Activated CD4-positive, alpha-beta T cell treated with anti-CD3 and anti-CD28 coated beads, Interleukin-2, Interleukin-6, amounts not matched to agents 100 ng/mL and 50 ng/mL, durations not matched to agents 16 hours and 8 hours (primary cell): ENCODE results near the gene FAM20C.

Experiments used
- DNase-seq: peaks from one replicate; pipeline ENCODE4 v3.0.0-alpha.2; 2020

The FAM20C gene

GRCh38 chr7:159370-160270 lies 32.8 kb upstream of the FAM20C start:
- no peak for DNase-seq

GRCh38 chr7:160958-161725 lies 31.2 kb upstream of the FAM20C start:
- no peak for DNase-seq

GRCh38 chr7:162632-163297 lies 29.6 kb upstream of the FAM20C start:
- no peak for DNase-seq

- no peak for DNase-seq
Observed at GRCh38 chr7:163298-163695, 29.1 kb upstream of the FAM20C start.

GRCh38 chr7:163971-164881 lies 28.1 kb upstream of the FAM20C start:
- DNase-seq: no peak

- no peak for DNase-seq
Observed at GRCh38 chr7:164882-165660, 27.3 kb upstream of the FAM20C start.

GRCh38 chr7:165661-166337 lies 26.6 kb upstream of the FAM20C start:
- DNase-seq: no peak

- DNase-seq: no peak
Observed at GRCh38 chr7:166338-167060, 25.9 kb upstream of the FAM20C start.

- DNase-seq: no peak
Observed at GRCh38 chr7:167090-167855, 25.1 kb upstream of the FAM20C start.

GRCh38 chr7:167976-168791 lies 24.2 kb upstream of the FAM20C start:
- DNase-seq: no peak

- DNase-seq: no peak
Observed at GRCh38 chr7:169276-170172, 22.8 kb upstream of the FAM20C start.

- no peak for DNase-seq
Observed at GRCh38 chr7:170551-171363, 21.6 kb upstream of the FAM20C start.

GRCh38 chr7:171364-171904 lies 20.9 kb upstream of the FAM20C start:
- DNase-seq: no peak

- DNase-seq: no peak
Observed at GRCh38 chr7:171912-172515, 20.4 kb upstream of the FAM20C start.

GRCh38 chr7:173209-173918 lies 19.0 kb upstream of the FAM20C start:
- no peak for DNase-seq
